Right lobe of liver (tissue), 6 donors: ENCODE results near the gene SPATS2. TPM values are rescaled to one million over a fixed set of nuclear protein-coding genes. Genes with fewer than 3 reads are reported as not detected.

Source experiments
- ATAC-seq, 4 donors: fragments of 200-7000 bp; cut with Tn5 transposase; one replicate each; pipeline ENCODE4 v1.9.1; 2020; ENCODE audit warnings: mild to moderate bottlenecking in 4 of 4, moderate library complexity in 4 of 4
- DNase-seq, 3 donors: peaks; one replicate each; pipeline ENCODE4 v3.0.0-alpha.2; 2020
- H3K27ac ChIP-seq, 3 donors: fragments of 200-600 bp; one replicate each; pipeline ENCODE4 v1.8.0; 2022
- H3K27me3 ChIP-seq, 2 donors: fragments of 200-600 bp; one replicate each; pipeline ENCODE4 v1.8.0; 2022
- H3K36me3 ChIP-seq, 4 donors: fragments of 200-600 bp; sonication (generic) in 1 of 4; one replicate each; pipeline versions ENCODE4 v1.5.1 to v1.8.0; 2017 to 2022; ENCODE audit warnings: control low read depth in 1 of 4
- H3K4me1 ChIP-seq, 4 donors: fragments of 200-600 bp; sonication (generic) in 1 of 4; one replicate each; pipeline versions ENCODE4 v1.5.1 to v1.8.0; 2017 to 2022; ENCODE audit warnings: control low read depth in 1 of 4
- H3K4me3 ChIP-seq, 3 donors: fragments of 200-600 bp; one replicate each; pipeline ENCODE4 v1.8.0; 2022
- H3K9me3 ChIP-seq, 4 donors: fragments of 200-600 bp; sonication (generic) in 1 of 4; one replicate each; pipeline versions ENCODE4 v1.5.1 to v1.8.0; 2017 to 2022; ENCODE audit warnings: control low read depth in 1 of 4
- CTCF ChIP-seq, 4 donors: fragments of 200-600 bp in 3 of 4; fragments of 450-650 bp in 1 of 4; IDR thresholded peaks; one replicate each; pipeline versions ENCODE4 v1.5.1 to v1.8.0; 2016 to 2022; ENCODE audit warnings: antibody characterized with exemption in 4 of 4, mild to moderate bottlenecking in 2 of 4
- POLR2A ChIP-seq: fragments of 450-650 bp; IDR thresholded peaks from one replicate; pipeline ENCODE4 v1.6.1; 2017; ENCODE audit warnings: antibody characterized with exemption, mild to moderate bottlenecking
- WGBS: methylation state at CpG from one replicate; pipeline ENCODE4 v1.1.6; 2018; ENCODE audit warnings: low coverage, low lambda C conversion rate; ENCODE audit not compliant: insufficient coverage; ENCODE audit errors: missing lambda C conversion rate; 5-methylcytosine and 5-hydroxymethylcytosine counted together
- intact Hi-C, 2 donors: fragments of 100-400 bp; cut with DNase I; formaldehyde crosslinking; loops; one replicate each; pipeline versions ENCODE4 v1.11.2 to v1.14.1; 2022
- total RNA-seq, 6 experiments: library from RNA; depleted of rRNA in 2 of 6; stranded (reverse); fragments of >200 nt in 2 of 6; fragmentation: NEBNext Ultra II Directional in 3 of 6; extraction: Animal tissue kit (Norgen Biotek cat#: 25700) in 3 of 6; gene quantifications; one replicate each; pipeline versions ENCODE4 v1.1.0 to v1.2.4, GENCODE V29; 2016 to 2023
- donor health status: DM: no; HTN: yes; CAD: no.
- donor health status: DM: no; HTN: no; CAD: no.
- donor health status: DM: no; HTN: no; CAD: no.
- donor health status: DM: no; HTN: yes; CAD: no.
- donor health status: DM: no; HTN: yes; CAD: no.

Gene SPATS2
- total RNA-seq, 6 experiments from 2014 or later, result 3.2 to 6.1 (median 4.4) TPM

GRCh38 chr12:49482095-49483051, 115.1 kb downstream of the SPATS2 start:
- intact Hi-C loops, result no loop called here
- Histone ChIP-seq H3K9me3 (no peaks in the 10 kb centered on the region), H3K27me3 (no peaks in the 10 kb centered on the region), H3K4me3 (no peak overlapping the region), H3K4me1 (no peaks in the 10 kb centered on the region), H3K27ac (no peak overlapping the region), H3K36me3 (peaks cover 0 to 4% (median 0%) of the 10 kb centered on the region in 4 donors)
- DNase-seq (no peak), ATAC-seq (no peak)
- no peak for TF ChIP-seq CTCF (IDR thresholded peaks at IDR 0.05)
- 94% methylated on average over 4 of the region's 6 CpGs for WGBS

- no peaks in the 10 kb centered on the region for H3K4me1 ChIP-seq
- DNase-seq, result no peak
- H3K4me3 ChIP-seq, result no peak overlapping the region
- intact Hi-C loops, result no loop called here
- WGBS, result 86% methylated on average over 1 of the region's 1 CpG
- TF ChIP-seq POLR2A (no peak), CTCF (IDR thresholded peaks at IDR 0.05) (no peak)
- H3K27me3 ChIP-seq, result no peaks in the 10 kb centered on the region
- H3K27ac ChIP-seq, result no peak overlapping the region
- H3K9me3 ChIP-seq, result no peaks in the 10 kb centered on the region
- ATAC-seq, result no peak
- H3K36me3 ChIP-seq, result peaks cover 0 to 4% (median 0%) of the 10 kb centered on the region in 4 donors
Observed at GRCh38 chr12:49483619-49484018, 116.4 kb downstream of the SPATS2 start.

- no peaks in the 10 kb centered on the region for H3K27me3 ChIP-seq
- H3K9me3 ChIP-seq, result no peaks in the 10 kb centered on the region
- no peak overlapping the region for H3K27ac ChIP-seq
- H3K4me1 ChIP-seq, result no peaks in the 10 kb centered on the region
- 100% methylated on average over 2 of the region's 2 CpGs for WGBS
- H3K36me3 ChIP-seq, result peaks cover 0 to 4% (median 0%) of the 10 kb centered on the region in 4 donors
- no peak for TF ChIP-seq POLR2A
- TF ChIP-seq CTCF (IDR thresholded peaks at IDR 0.05), result no peak
- no peak overlapping the region for H3K4me3 ChIP-seq
- no peak for DNase-seq
- no peak for ATAC-seq
- intact Hi-C loops, result no loop called here
Observed at GRCh38 chr12:49487605-49488004, 120.3 kb downstream of the SPATS2 start.

GRCh38 chr12:49489154-49489553, 121.9 kb downstream of the SPATS2 start:
- no peak for TF ChIP-seq POLR2A
- H3K4me3 ChIP-seq, result no peak overlapping the region
- peaks cover 0 to 4% (median 0%) of the 10 kb centered on the region in 4 donors for H3K36me3 ChIP-seq
- H3K27me3 ChIP-seq, result no peaks in the 10 kb centered on the region
- no peak overlapping the region for H3K27ac ChIP-seq
- no peaks in the 10 kb centered on the region for H3K4me1 ChIP-seq
- no peak for ATAC-seq
- 100% methylated on average over 3 of the region's 3 CpGs for WGBS
- no peak for DNase-seq
- intact Hi-C loops, result no loop called here
- no peaks in the 10 kb centered on the region for H3K9me3 ChIP-seq

- no peak overlapping the region for H3K4me3 ChIP-seq
- ATAC-seq (no peak), DNase-seq (no peak)
- TF ChIP-seq CTCF (IDR thresholded peaks at IDR 0.05), result no peak
- TF ChIP-seq POLR2A, result no peak
- intact Hi-C loops, result no loop called here
- no peak overlapping the region for H3K27ac ChIP-seq
- no peaks in the 10 kb centered on the region for H3K27me3 ChIP-seq
- no peaks in the 10 kb centered on the region for H3K4me1 ChIP-seq
- 94% methylated on average over 4 of the region's 4 CpGs for WGBS
- no peaks in the 10 kb centered on the region for H3K9me3 ChIP-seq
- peaks cover 0 to 4% (median 0%) of the 10 kb centered on the region in 4 donors for H3K36me3 ChIP-seq
Observed at GRCh38 chr12:49489720-49490119, 122.5 kb downstream of the SPATS2 start.
